Endodermal cell (in vitro differentiated cells): ENCODE data around the gene NEURL4. TPM values are rescaled to one million over a fixed set of nuclear protein-coding genes. Genes with fewer than 3 reads are reported as not detected.
A peak's percentile ranks its signal among the peaks of the same experiment; 100 is the strongest.

ENCODE experiments used
- DNase-seq: peaks from one replicate; pipeline ENCODE4 v3.0.0-alpha.2; 2017
- H3K27ac ChIP-seq: 2 replicates; pipeline ENCODE4 v1.5.1; 2013; ENCODE audit warnings: mild to moderate bottlenecking, low read depth, low read length, moderate library complexity
- H3K27me3 ChIP-seq: 2 replicates; pipeline ENCODE4 v1.6.1; 2013; ENCODE audit warnings: mild to moderate bottlenecking, low read length, moderate library complexity; ENCODE audit not compliant: insufficient read depth, control insufficient read depth, poor library complexity, severe bottlenecking
- H3K36me3 ChIP-seq: 2 replicates; pipeline ENCODE4 v1.7.0; 2013; ENCODE audit warnings: mild to moderate bottlenecking, low read length, moderate library complexity; ENCODE audit not compliant: control insufficient read depth, insufficient read depth
- H3K4me1 ChIP-seq: one replicate; pipeline ENCODE4 v1.7.0; 2013; ENCODE audit warnings: low read length; ENCODE audit not compliant: control insufficient read depth, insufficient read depth
- H3K4me3 ChIP-seq: 2 replicates; pipeline ENCODE4 v1.5.1; 2013; ENCODE audit warnings: mild to moderate bottlenecking, low read length, moderate library complexity
- H3K9ac ChIP-seq: 2 replicates; pipeline ENCODE4 v1.6.1; 2013; ENCODE audit warnings: mild to moderate bottlenecking, low read length, moderate library complexity; ENCODE audit not compliant: poor library complexity, severe bottlenecking; ENCODE audit errors: extremely low read depth
- H3K9me3 ChIP-seq: 2 replicates; pipeline ENCODE4 v1.6.1; 2013; ENCODE audit warnings: mild to moderate bottlenecking, low read length, moderate library complexity; ENCODE audit not compliant: control insufficient read depth
- H3K27ac Mint-ChIP-seq: 2 replicates; pipeline ENCODE4 v1.8.0; 2020; ENCODE audit warnings: mixed read lengths
- H3K27me3 Mint-ChIP-seq: 2 replicates; pipeline ENCODE4 v1.8.0; 2021; ENCODE audit warnings: mild to moderate bottlenecking, mixed read lengths; ENCODE audit not compliant: insufficient read depth
- H3K36me3 Mint-ChIP-seq: 2 replicates; pipeline ENCODE4 v1.8.0; 2020; ENCODE audit warnings: low read depth, mixed read lengths
- H3K4me1 Mint-ChIP-seq: 2 replicates; pipeline ENCODE4 v1.8.0; 2020; ENCODE audit warnings: mixed read lengths
- H3K4me3 Mint-ChIP-seq: 2 replicates; pipeline ENCODE4 v1.8.0; 2020; ENCODE audit warnings: mild to moderate bottlenecking, moderate library complexity, mixed read lengths
- H3K9me3 Mint-ChIP-seq: 2 replicates; pipeline ENCODE4 v1.8.0; 2020; ENCODE audit warnings: mild to moderate bottlenecking, mixed read lengths
- CTCF ChIP-seq: fragments of 200-600 bp; sonication (generic); conservative IDR thresholded peaks from 2 replicates; pipeline ENCODE4 v1.5.0; 2021; ENCODE audit warnings: antibody characterized with exemption, mild to moderate bottlenecking
- WGBS, 2 experiments: methylation state at CpG; one replicate each; pipeline versions ENCODE4 v1.1.5 to v1.1.7; 2013; ENCODE audit warnings: missing lambda C conversion rate in 2 of 2, mixed read lengths in 1 of 2; ENCODE audit not compliant: insufficient coverage in 1 of 2, insufficient read length in 1 of 2; 5-methylcytosine and 5-hydroxymethylcytosine counted together
- total RNA-seq, 2 donors: library from RNA; stranded (reverse); fragmentation: NEBNext Ultra II Directional in 1 of 2; extraction: Animal tissue kit (Norgen Biotek cat#: 25700) in 1 of 2; gene quantifications; 2 replicates in 1 of 2; 3 replicates in 1 of 2; pipeline ENCODE4 v1.2.1, GENCODE V29; 2021

The NEURL4 gene
- total RNA-seq, 2 donors from 2014 or later, result 51.3 to 52.7 TPM

- TF ChIP-seq CTCF, result no peak
- no peaks in the 10 kb centered on the region for H3K36me3 Mint-ChIP-seq
- Histone ChIP-seq H3K36me3 (no peaks in the 10 kb centered on the region), H3K27me3 (no peaks in the 10 kb centered on the region), H3K4me3 (no peak overlapping the region), H3K9ac (no peak overlapping the region), H3K9me3 (no peaks in the 10 kb centered on the region), H3K27ac (no peak overlapping the region), H3K4me1 (no peaks in the 10 kb centered on the region)
- 68 to 76% methylated on average over 4 to 7 of the region's 7 CpGs for WGBS, 2 experiments
- no peak overlapping the region for H3K27ac Mint-ChIP-seq
- no peaks in the 10 kb centered on the region for H3K9me3 Mint-ChIP-seq
- DNase-seq, result no peak
- H3K4me3 Mint-ChIP-seq, result no peak overlapping the region
- no peaks in the 10 kb centered on the region for H3K27me3 Mint-ChIP-seq
- peaks cover 17% of the 10 kb centered on the region for H3K4me1 Mint-ChIP-seq
Observed at GRCh38 chr17:7332111-7332510, 3.0 kb upstream of the NEURL4 start.

GRCh38 chr17:7330638-7331015 lies 1.5 kb upstream of the NEURL4 start:
- Mint-ChIP-seq H3K36me3 (no peaks in the 10 kb centered on the region), H3K4me1 (peaks cover 10% of the 10 kb centered on the region), H3K27me3 (no peaks in the 10 kb centered on the region), H3K4me3 (peak overlapping the region; percentile 81), H3K9me3 (no peaks in the 10 kb centered on the region), H3K27ac (peak overlapping the region; percentile 30)
- Histone ChIP-seq H3K36me3 (peaks cover 6% of the 10 kb centered on the region), H3K27ac (peak overlapping the region; percentile 98), H3K4me1 (no peaks in the 10 kb centered on the region), H3K9me3 (no peaks in the 10 kb centered on the region), H3K9ac (peak overlapping the region; percentile 71), H3K4me3 (peak overlapping the region; percentile 82), H3K27me3 (no peaks in the 10 kb centered on the region)
- DNase-seq, result no peak
- no peak for TF ChIP-seq CTCF
- 88 to 92% methylated on average over 13 of the region's 13 CpGs for WGBS, 2 experiments

- Histone ChIP-seq H3K9ac (peak overlapping the region; percentile 71), H3K36me3 (peaks cover 7% of the 10 kb centered on the region), H3K27me3 (no peaks in the 10 kb centered on the region), H3K4me3 (peak overlapping the region; percentile 82), H3K4me1 (no peaks in the 10 kb centered on the region), H3K27ac (peak overlapping the region; percentile 98), H3K9me3 (no peaks in the 10 kb centered on the region)
- Mint-ChIP-seq H3K4me1 (peaks cover 10% of the 10 kb centered on the region), H3K9me3 (no peaks in the 10 kb centered on the region), H3K27ac (peak overlapping the region; percentile 96), H3K4me3 (peak overlapping the region; percentile 81), H3K27me3 (no peaks in the 10 kb centered on the region), H3K36me3 (peaks cover 5% of the 10 kb centered on the region)
- peak; percentile 97 for DNase-seq
- WGBS, 2 experiments, result 5 to 11% methylated on average over 15 to 34 of the region's 34 CpGs
- no peak for TF ChIP-seq CTCF
Observed at GRCh38 chr17:7329997-7330637, 982 bp upstream of the NEURL4 start.
